Hepatocyte (in vitro differentiated cells): Measurements from ENCODE around the gene NUP37.

Source experiments
- EZH2 ChIP-seq: fragments of 200-600 bp; sonication (generic); IDR thresholded peaks from 2 replicates; pipeline ENCODE4 v1.6.1; 2016; ENCODE audit warnings: antibody characterized with exemption, mild to moderate bottlenecking, borderline replicate concordance
- EZH2phosphoT487 ChIP-seq: fragments of 200-600 bp; sonication (generic); IDR thresholded peaks from one replicate; pipeline ENCODE4 v1.6.1; 2018; ENCODE audit warnings: antibody characterized with exemption, mild to moderate bottlenecking, low read depth, moderate library complexity; ENCODE audit not compliant: unreplicated experiment, severe bottlenecking
- TF ChIP-seq, protein P1 (sequence below): fragments of 200-600 bp; sonication (generic); IDR thresholded peaks from 2 replicates; pipeline ENCODE4 v1.5.1; 2016; ENCODE audit warnings: antibody characterized with exemption, mild to moderate bottlenecking; ENCODE audit not compliant: poor library complexity

DNA sequence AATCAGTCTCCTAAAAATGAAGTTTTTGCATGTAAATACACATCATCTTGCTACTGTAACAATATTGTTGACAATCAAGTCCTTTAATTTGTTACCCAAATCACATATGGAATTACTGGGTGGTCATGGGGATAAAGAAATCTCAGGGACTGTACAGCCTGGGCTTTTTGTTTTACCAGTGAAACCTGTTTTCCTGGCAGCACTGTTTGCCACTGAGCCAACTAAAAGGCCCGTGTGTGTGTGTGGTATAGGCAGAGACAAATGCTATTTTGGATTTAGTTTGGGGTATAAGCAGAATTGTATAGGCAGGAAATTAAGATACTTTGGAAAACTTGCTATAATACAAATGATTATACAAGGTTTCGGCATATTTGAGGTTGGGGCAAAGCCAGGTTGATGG lies 5.7 kb downstream of the NUP37 start:
- TF ChIP-seq, protein P1, sequence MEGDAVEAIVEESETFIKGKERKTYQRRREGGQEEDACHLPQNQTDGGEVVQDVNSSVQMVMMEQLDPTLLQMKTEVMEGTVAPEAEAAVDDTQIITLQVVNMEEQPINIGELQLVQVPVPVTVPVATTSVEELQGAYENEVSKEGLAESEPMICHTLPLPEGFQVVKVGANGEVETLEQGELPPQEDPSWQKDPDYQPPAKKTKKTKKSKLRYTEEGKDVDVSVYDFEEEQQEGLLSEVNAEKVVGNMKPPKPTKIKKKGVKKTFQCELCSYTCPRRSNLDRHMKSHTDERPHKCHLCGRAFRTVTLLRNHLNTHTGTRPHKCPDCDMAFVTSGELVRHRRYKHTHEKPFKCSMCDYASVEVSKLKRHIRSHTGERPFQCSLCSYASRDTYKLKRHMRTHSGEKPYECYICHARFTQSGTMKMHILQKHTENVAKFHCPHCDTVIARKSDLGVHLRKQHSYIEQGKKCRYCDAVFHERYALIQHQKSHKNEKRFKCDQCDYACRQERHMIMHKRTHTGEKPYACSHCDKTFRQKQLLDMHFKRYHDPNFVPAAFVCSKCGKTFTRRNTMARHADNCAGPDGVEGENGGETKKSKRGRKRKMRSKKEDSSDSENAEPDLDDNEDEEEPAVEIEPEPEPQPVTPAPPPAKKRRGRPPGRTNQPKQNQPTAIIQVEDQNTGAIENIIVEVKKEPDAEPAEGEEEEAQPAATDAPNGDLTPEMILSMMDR = no peak
- TF ChIP-seq EZH2 (no peak), EZH2phosphoT487 (no peak)
